ENCODE measurements around the gene HS6ST3. TPM values are rescaled to one million over a fixed set of nuclear protein-coding genes. Genes with fewer than 3 reads are reported as not detected.

The HS6ST3 gene
- total and polyA plus RNA-seq, 7 donors = under 0.01 to 0.71 (median 0.33) TPM; not detected in 2

- intact Hi-C loops (cut with DNase I) = no loop called here
- H3K4me3 ChIP-seq = no peak overlapping the region
- WGBS, 2 donors = 94% methylated on average over 4 of the region's 4 CpGs
- no peaks in the 10 kb centered on the region for H3K4me1 ChIP-seq
- no peaks in the 10 kb centered on the region for H3K27me3 ChIP-seq
- DNase-seq = no peak
- no peaks in the 10 kb centered on the region for H3K36me3 ChIP-seq
- TF ChIP-seq POLR2AphosphoS5 (IDR thresholded peaks at IDR 0.05) = no peak
- H3K27ac ChIP-seq = no peak overlapping the region
- H3K9me3 ChIP-seq = no peaks in the 10 kb centered on the region
Measured at GRCh38 chr13:96346921-96347320, 257.0 kb downstream of the HS6ST3 start.

GRCh38 chr13:96373597-96373996 lies 283.7 kb downstream of the HS6ST3 start:
- Histone ChIP-seq H3K27me3 (no peaks in the 10 kb centered on the region), H3K4me1 (no peaks in the 10 kb centered on the region), H3K9me3 (no peaks in the 10 kb centered on the region), H3K27ac (no peak overlapping the region), H3K4me3 (no peak overlapping the region), H3K36me3 (no peaks in the 10 kb centered on the region)
- intact Hi-C loops (cut with DNase I) = no loop called here
- DNase-seq = no peak
- no peak for TF ChIP-seq POLR2A (IDR thresholded peaks at IDR 0.05)
- WGBS, 2 donors = 82 to 87% methylated on average over 1 of the region's 1 CpG

- Histone ChIP-seq H3K27me3 (no peaks in the 10 kb centered on the region), H3K4me3 (no peak overlapping the region)
- WGBS, 2 donors = 75 to 85% methylated on average over 3 of the region's 3 CpGs
Measured at GRCh38 chr13:96377835-96378234, 287.9 kb downstream of the HS6ST3 start.

GRCh38 chr13:96379967-96380366 lies 290.1 kb downstream of the HS6ST3 start:
- no peaks in the 10 kb centered on the region for H3K36me3 ChIP-seq
- TF ChIP-seq POLR2AphosphoS5 (IDR thresholded peaks at IDR 0.05) = no peak
- no peak for TF ChIP-seq POLR2A (IDR thresholded peaks at IDR 0.05)
- no peak for TF ChIP-seq EP300 (IDR thresholded peaks at IDR 0.05)
- TF ChIP-seq CTCF (IDR thresholded peaks at IDR 0.05) = no peak
- H3K9me3 ChIP-seq = no peaks in the 10 kb centered on the region
- no peaks in the 10 kb centered on the region for H3K27me3 ChIP-seq
- DNase-seq = no peak
- 68 to 81% methylated on average over 1 of the region's 1 CpG for WGBS, 2 donors
- no peak overlapping the region for H3K4me3 ChIP-seq
- H3K27ac ChIP-seq = no peak overlapping the region
- intact Hi-C loops (cut with DNase I) = no loop called here
- no peaks in the 10 kb centered on the region for H3K4me1 ChIP-seq

More at GRCh38 chr13:96377835-96378234, 287.9 kb downstream of the HS6ST3 start:
- no peak for DNase-seq
- no peak for TF ChIP-seq CTCF (IDR thresholded peaks at IDR 0.05)
- TF ChIP-seq EP300 (IDR thresholded peaks at IDR 0.05) = no peak
- no peak for TF ChIP-seq POLR2AphosphoS5 (IDR thresholded peaks at IDR 0.05)
- TF ChIP-seq POLR2A (IDR thresholded peaks at IDR 0.05) = no peak
- Histone ChIP-seq H3K4me1 (no peaks in the 10 kb centered on the region), H3K9me3 (no peaks in the 10 kb centered on the region), H3K27ac (no peak overlapping the region), H3K36me3 (no peaks in the 10 kb centered on the region)
- intact Hi-C loops (cut with DNase I) = no loop called here

- Histone ChIP-seq H3K4me1 (no peaks in the 10 kb centered on the region), H3K36me3 (no peaks in the 10 kb centered on the region), H3K27me3 (no peaks in the 10 kb centered on the region), H3K4me3 (no peak overlapping the region), H3K9me3 (no peaks in the 10 kb centered on the region), H3K27ac (no peak overlapping the region)
- DNase-seq = no peak
- TF ChIP-seq EP300 (IDR thresholded peaks at IDR 0.05) (no peak), POLR2A (IDR thresholded peaks at IDR 0.05) (no peak), CTCF (IDR thresholded peaks at IDR 0.05) (no peak), POLR2AphosphoS5 (IDR thresholded peaks at IDR 0.05) (no peak)
- 75 to 79% methylated on average over 5 of the region's 5 CpGs for WGBS, 2 donors
- intact Hi-C loops (cut with DNase I) = no loop called here
Measured at GRCh38 chr13:96381681-96382080, 291.8 kb downstream of the HS6ST3 start.

- 31 to 57% methylated on average over 2 of the region's 2 CpGs for WGBS, 2 donors
- no peak overlapping the region for H3K4me3 ChIP-seq
- H3K27me3 ChIP-seq = no peaks in the 10 kb centered on the region
- no peaks in the 10 kb centered on the region for H3K9me3 ChIP-seq
- intact Hi-C loops (cut with DNase I) = no loop called here
- H3K36me3 ChIP-seq = no peaks in the 10 kb centered on the region
- no peak for DNase-seq
- no peak overlapping the region for H3K27ac ChIP-seq
- no peaks in the 10 kb centered on the region for H3K4me1 ChIP-seq
- TF ChIP-seq EP300 (IDR thresholded peaks at IDR 0.05) (no peak), POLR2A (IDR thresholded peaks at IDR 0.05) (no peak), CTCF (IDR thresholded peaks at IDR 0.05) (no peak), POLR2AphosphoS5 (IDR thresholded peaks at IDR 0.05) (no peak)
Measured at GRCh38 chr13:96388598-96388997, 298.7 kb downstream of the HS6ST3 start.

Data from sigmoid colon (tissue), 7 donors.